HepG2 (cell line): ENCODE measurements around the gene ZNF792. TPM values are rescaled to one million over a fixed set of nuclear protein-coding genes. Genes with fewer than 3 reads are reported as not detected.

Experiments used
- polyA plus RNA-seq, 8 experiments: library from polyadenylated mRNA; depleted of rRNA in 3 of 8; stranded (reverse) in 7 of 8; unstranded in 1 of 8; fragments of >200 nt; fragmentation: Illumina TruSeq in 4 of 8; extraction: Trizol in 4 of 8; gene quantifications; 2 replicates each; pipeline versions ENCODE4 v1.2.1 to v1.2.3, GENCODE V29; 2011 to 2016; ENCODE audit warnings: low read depth in 4 of 8, missing spikeins in 1 of 8, mixed read lengths in 1 of 8; ENCODE audit not compliant: insufficient read depth in 1 of 8
- total RNA-seq, 5 experiments: library from RNA; depleted of rRNA; stranded (reverse); fragments of >200 nt; fragmentation: Illumina TruSeq; extraction: Trizol; gene quantifications; 2 replicates each; pipeline ENCODE4 v1.2.3, GENCODE V29; 2016; ENCODE audit warnings: low read depth in 1 of 5

Gene ZNF792
- total and polyA plus RNA-seq, 2 of the 13 experiments (the other 11 are each of a cell fraction or from before 2014, with no cell fraction given): 5.5 to 11.5 TPM

Other genes starting within 250 kb of the ZNF792 start
- gene ZNF181, start 230.0 kb downstream of the ZNF792 start, total RNA-seq (2016; rRNA removed; fragmentation: Illumina TruSeq; extraction: Trizol): 15.5 and 22.3 TPM in 2 replicates
- 9.0 and 10.6 TPM in 2 replicates for gene ZNF181, start 230.0 kb downstream of the ZNF792 start, polyA plus RNA-seq (2011; rRNA removed)
- gene ZNF599, start 191.0 kb downstream of the ZNF792 start, total RNA-seq (2016; rRNA removed; fragmentation: Illumina TruSeq; extraction: Trizol): 5.8 and 9.4 TPM in 2 replicates
- 7.3 and 7.5 TPM in 2 replicates for gene ZNF599, start 191.0 kb downstream of the ZNF792 start, polyA plus RNA-seq (2011; rRNA removed)
- gene ZNF30, start 37.3 kb downstream of the ZNF792 start, total RNA-seq (2016; rRNA removed; fragmentation: Illumina TruSeq; extraction: Trizol): 4.4 and 6.2 TPM in 2 replicates
- gene ZNF30, start 37.3 kb downstream of the ZNF792 start, polyA plus RNA-seq (2011; rRNA removed): 2.1 and 2.3 TPM in 2 replicates
- 8.0 and 14.7 TPM in 2 replicates for gene GRAMD1A, start 36.1 kb upstream of the ZNF792 start, total RNA-seq (2016; rRNA removed; fragmentation: Illumina TruSeq; extraction: Trizol)
- 171 and 181 TPM in 2 replicates for gene GRAMD1A, start 36.1 kb upstream of the ZNF792 start, polyA plus RNA-seq (2011; rRNA removed)
- gene SCN1B, start 66.2 kb upstream of the ZNF792 start, total RNA-seq (2016; rRNA removed; fragmentation: Illumina TruSeq; extraction: Trizol): 1.5 and 2.7 TPM in 2 replicates
- gene SCN1B, start 66.2 kb upstream of the ZNF792 start, polyA plus RNA-seq (2011; rRNA removed): 20.1 and 24.5 TPM in 2 replicates
- 23.9 and 46.7 TPM in 2 replicates for gene HPN, start 77.5 kb upstream of the ZNF792 start, total RNA-seq (2016; rRNA removed; fragmentation: Illumina TruSeq; extraction: Trizol)
- 261 and 364 TPM in 2 replicates for gene HPN, start 77.5 kb upstream of the ZNF792 start, polyA plus RNA-seq (2011; rRNA removed)
- not detected in 2 replicates for gene FXYD3, start 151.6 kb upstream of the ZNF792 start, total RNA-seq (2016; rRNA removed; fragmentation: Illumina TruSeq; extraction: Trizol)
- gene FXYD3, start 151.6 kb upstream of the ZNF792 start, polyA plus RNA-seq (2011; rRNA removed): 4.9 and 5.5 TPM in 2 replicates
- not detected in 2 replicates for gene LGI4, start 170.8 kb upstream of the ZNF792 start, total RNA-seq (2016; rRNA removed; fragmentation: Illumina TruSeq; extraction: Trizol)
- gene LGI4, start 170.8 kb upstream of the ZNF792 start, polyA plus RNA-seq (2011; rRNA removed): 2.8 and 4.2 TPM in 2 replicates
- gene FXYD1, start 174.6 kb upstream of the ZNF792 start, total RNA-seq (2016; rRNA removed; fragmentation: Illumina TruSeq; extraction: Trizol): not detected in 2 replicates
- gene FXYD1, start 174.6 kb upstream of the ZNF792 start, polyA plus RNA-seq (2011; rRNA removed): 27.0 and 31.2 TPM in 2 replicates
- gene FXYD7, start 179.0 kb upstream of the ZNF792 start, total RNA-seq (2016; rRNA removed; fragmentation: Illumina TruSeq; extraction: Trizol): not detected in 2 replicates
- gene FXYD7, start 179.0 kb upstream of the ZNF792 start, polyA plus RNA-seq (2011; rRNA removed): 0.17 and 0.55 TPM in 2 replicates
- gene FXYD5, start 190.5 kb upstream of the ZNF792 start, total RNA-seq (2016; rRNA removed; fragmentation: Illumina TruSeq; extraction: Trizol): not detected in 2 replicates
- 0.65 and 0.91 TPM in 2 replicates for gene FXYD5, start 190.5 kb upstream of the ZNF792 start, polyA plus RNA-seq (2011; rRNA removed)